ENCODE data around the gene NEIL1. TPM values are rescaled to one million over a fixed set of nuclear protein-coding genes. Genes with fewer than 3 reads are reported as not detected.
"Not testable (repeated sequence)": the region's sequence is repeated elsewhere in the genome, so short reads cannot be mapped to it uniquely, and the experiment has no call there.

Gene NEIL1
- total RNA-seq, 1 donor from 2014 or later, result 4.7 TPM

- not testable (repeated sequence) for ATAC-seq
Observed at GRCh38 chr15:75333654-75334419, 13.0 kb upstream of the NEIL1 start.

- ATAC-seq, result no peak
Observed at GRCh38 chr15:75335313-75335704, 11.5 kb upstream of the NEIL1 start.

GRCh38 chr15:75335705-75336355, 11.0 kb upstream of the NEIL1 start, which contains the start of gene COMMD4:
TSS of gene COMMD4 (plus strand) at chr15:75336063. CDS start at chr15:75336090, 27 bp downstream.
- peak; percentile 84 for ATAC-seq

- no peak for ATAC-seq
Observed at GRCh38 chr15:75338661-75339240, 8.1 kb upstream of the NEIL1 start.

GRCh38 chr15:75339531-75340240, 7.2 kb upstream of the NEIL1 start:
- no peak for ATAC-seq

GRCh38 chr15:75342221-75342620, 4.6 kb upstream of the NEIL1 start:
- ATAC-seq, result no peak

GRCh38 chr15:75343953-75344352, 2.9 kb upstream of the NEIL1 start:
- not testable (repeated sequence) for ATAC-seq

- peak; percentile 54 for ATAC-seq
Observed at GRCh38 chr15:75347222-75348033, 589 bp downstream of the NEIL1 start.

- peak; percentile 34 for ATAC-seq
Observed at GRCh38 chr15:75348034-75348561, 1.3 kb downstream of the NEIL1 start.

GRCh38 chr15:75348562-75349350, 1.9 kb downstream of the NEIL1 start:
- ATAC-seq, result peak; percentile 26

GRCh38 chr15:75349351-75349669, 2.5 kb downstream of the NEIL1 start:
- peak; percentile 1 for ATAC-seq

- peak; percentile 35 for ATAC-seq
Observed at GRCh38 chr15:75349851-75350588, 3.2 kb downstream of the NEIL1 start.

GRCh38 chr15:75350601-75351361, 3.9 kb downstream of the NEIL1 start:
- no peak for ATAC-seq

GRCh38 chr15:75352186-75353080, 5.6 kb downstream of the NEIL1 start:
- no peak for ATAC-seq

- ATAC-seq, result no peak
Observed at GRCh38 chr15:75353604-75354003, 6.8 kb downstream of the NEIL1 start.

- no peak for ATAC-seq
Observed at GRCh38 chr15:75354454-75354853, 7.6 kb downstream of the NEIL1 start.

- no peak for ATAC-seq
Observed at GRCh38 chr15:75355369-75355768, 8.5 kb downstream of the NEIL1 start.

- ATAC-seq, result no peak
Observed at GRCh38 chr15:75356006-75356405, 9.2 kb downstream of the NEIL1 start.

- ATAC-seq, result no peak
Observed at GRCh38 chr15:75356517-75356916, 9.7 kb downstream of the NEIL1 start.

All from esophagus mucosa (tissue), 1 donor.